ENCODE results near the gene HSF4.

HSF4 gene

DNA sequence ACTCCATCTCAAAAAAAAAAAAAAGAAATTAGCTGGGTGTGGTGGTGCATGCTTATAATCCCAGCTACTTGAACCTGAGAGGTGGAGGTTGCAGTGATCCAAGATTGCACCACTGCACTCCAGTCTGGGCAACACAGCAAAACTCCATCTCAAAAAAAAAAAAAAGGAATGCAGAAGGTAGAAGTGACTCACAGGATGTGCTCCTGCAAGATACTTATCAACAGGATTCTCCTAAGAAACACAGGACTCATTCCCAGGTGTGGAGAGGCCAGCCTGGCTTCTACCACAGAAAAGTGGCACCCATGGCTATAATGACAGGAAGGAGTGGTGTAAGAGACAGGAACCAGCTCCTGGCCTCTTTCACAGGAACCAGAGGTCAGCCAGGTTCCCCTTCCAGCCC, 48.2 kb downstream of the HSF4 start:
- TF ChIP-seq, protein P1, sequence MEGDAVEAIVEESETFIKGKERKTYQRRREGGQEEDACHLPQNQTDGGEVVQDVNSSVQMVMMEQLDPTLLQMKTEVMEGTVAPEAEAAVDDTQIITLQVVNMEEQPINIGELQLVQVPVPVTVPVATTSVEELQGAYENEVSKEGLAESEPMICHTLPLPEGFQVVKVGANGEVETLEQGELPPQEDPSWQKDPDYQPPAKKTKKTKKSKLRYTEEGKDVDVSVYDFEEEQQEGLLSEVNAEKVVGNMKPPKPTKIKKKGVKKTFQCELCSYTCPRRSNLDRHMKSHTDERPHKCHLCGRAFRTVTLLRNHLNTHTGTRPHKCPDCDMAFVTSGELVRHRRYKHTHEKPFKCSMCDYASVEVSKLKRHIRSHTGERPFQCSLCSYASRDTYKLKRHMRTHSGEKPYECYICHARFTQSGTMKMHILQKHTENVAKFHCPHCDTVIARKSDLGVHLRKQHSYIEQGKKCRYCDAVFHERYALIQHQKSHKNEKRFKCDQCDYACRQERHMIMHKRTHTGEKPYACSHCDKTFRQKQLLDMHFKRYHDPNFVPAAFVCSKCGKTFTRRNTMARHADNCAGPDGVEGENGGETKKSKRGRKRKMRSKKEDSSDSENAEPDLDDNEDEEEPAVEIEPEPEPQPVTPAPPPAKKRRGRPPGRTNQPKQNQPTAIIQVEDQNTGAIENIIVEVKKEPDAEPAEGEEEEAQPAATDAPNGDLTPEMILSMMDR (IDR thresholded peaks at IDR 0.05; ENCODE audit: insufficient read depth, low read length, missing control alignments), result no peak
- CTCF ChIA-PET, result interaction anchor here (0.6 to 10.5 kb wide), 4 partner anchors 14 to 46 kb away, joined by 3 to 83 read pairs (median 3); partner anchors contain the start of genes E2F4, ELMO3 and TMEM208
- no peak for DNase-seq (ENCODE audit: low read depth, low spot score)
- POLR2A ChIA-PET, result no interaction called here
- H3K4me3 ChIP-seq (ENCODE audit: low read depth, low read length), result no peak overlapping the region

DNA sequence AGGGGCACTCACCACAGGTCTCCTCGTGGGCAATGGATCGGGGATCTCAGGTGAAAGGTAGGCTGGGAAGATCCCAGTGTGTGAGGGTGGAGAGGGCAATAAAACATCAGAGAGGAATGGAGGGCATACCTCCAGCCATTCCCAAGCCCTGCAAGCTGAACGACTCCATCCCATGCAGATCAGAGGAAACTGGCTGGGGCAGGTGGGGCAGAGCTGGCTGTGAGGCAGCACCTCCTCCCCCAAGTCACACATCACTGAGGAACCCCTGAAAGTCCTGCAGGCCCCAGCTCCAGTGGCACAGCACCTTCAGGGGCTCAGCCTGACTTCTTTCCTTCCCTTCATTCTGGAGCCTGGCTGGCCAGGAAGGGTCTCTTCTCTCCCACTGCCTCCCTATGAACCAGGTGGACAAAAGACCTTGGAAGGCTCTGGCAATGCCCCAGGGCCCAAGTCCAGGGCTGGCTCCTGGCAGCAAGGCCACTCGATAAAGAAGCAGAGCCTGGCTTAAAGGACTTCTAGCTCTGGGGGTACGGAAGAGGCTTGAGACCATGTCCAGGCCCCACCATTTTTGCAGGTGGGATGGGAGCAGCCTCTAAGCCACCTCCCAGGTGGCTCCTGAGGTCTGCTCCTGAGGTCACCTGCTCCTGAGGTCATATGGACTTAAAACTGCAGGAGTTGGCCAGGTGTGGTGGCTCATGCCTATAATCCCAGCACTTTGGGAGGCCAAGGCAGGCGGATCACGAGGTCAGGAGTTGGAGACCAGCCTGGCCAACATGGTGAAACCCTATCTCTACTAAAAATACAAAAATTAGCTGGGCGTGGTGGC, 48.9 kb downstream of the HSF4 start:
- POLR2A ChIA-PET, result no interaction called here
- no peak for DNase-seq (ENCODE audit: low read depth, low spot score)
- TF ChIP-seq, protein P1 (IDR thresholded peaks at IDR 0.05; ENCODE audit: insufficient read depth, low read length, missing control alignments), result no peak
- CTCF ChIA-PET, result interaction anchor here (0.6 to 10.5 kb wide), 6 partner anchors 10 to 45 kb away, joined by 3 to 83 read pairs (median 3); partner anchors contain the start of genes E2F4, ELMO3 and TMEM208
- H3K4me3 ChIP-seq (ENCODE audit: low read depth, low read length), result no peak overlapping the region

DNA sequence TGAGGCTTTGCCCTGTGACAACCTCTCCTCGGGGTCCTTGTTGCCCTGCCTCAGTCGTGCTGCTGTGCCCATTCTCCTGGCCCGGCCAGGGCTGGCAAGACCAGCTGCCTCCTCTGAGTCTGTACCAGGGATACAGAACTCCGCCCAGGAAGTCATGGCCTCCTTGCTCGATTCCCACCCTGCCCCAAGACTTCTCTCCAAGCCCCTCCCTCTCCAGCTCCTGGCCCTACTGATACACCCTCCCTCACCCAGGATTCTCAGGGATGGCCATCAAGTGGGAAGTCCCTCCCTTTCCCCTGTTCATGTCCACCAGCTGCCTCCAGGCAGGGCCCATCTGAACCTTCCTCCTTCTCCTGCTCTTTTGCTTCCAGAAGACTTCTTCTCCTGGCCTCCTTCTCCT, 51.2 kb downstream of the HSF4 start:
- CTCF ChIA-PET, result interaction anchor here (10.5 kb wide), 1 partner anchor 19 kb away, joined by 83 read pairs; the partner anchor contains the start of genes E2F4 and ELMO3
- H3K4me3 ChIP-seq (ENCODE audit: low read depth, low read length), result no peak overlapping the region
- POLR2A ChIA-PET, result no interaction called here
- DNase-seq (ENCODE audit: low read depth, low spot score), result no peak
- TF ChIP-seq, protein P1 (IDR thresholded peaks at IDR 0.05; ENCODE audit: insufficient read depth, low read length, missing control alignments), result no peak

DNA sequence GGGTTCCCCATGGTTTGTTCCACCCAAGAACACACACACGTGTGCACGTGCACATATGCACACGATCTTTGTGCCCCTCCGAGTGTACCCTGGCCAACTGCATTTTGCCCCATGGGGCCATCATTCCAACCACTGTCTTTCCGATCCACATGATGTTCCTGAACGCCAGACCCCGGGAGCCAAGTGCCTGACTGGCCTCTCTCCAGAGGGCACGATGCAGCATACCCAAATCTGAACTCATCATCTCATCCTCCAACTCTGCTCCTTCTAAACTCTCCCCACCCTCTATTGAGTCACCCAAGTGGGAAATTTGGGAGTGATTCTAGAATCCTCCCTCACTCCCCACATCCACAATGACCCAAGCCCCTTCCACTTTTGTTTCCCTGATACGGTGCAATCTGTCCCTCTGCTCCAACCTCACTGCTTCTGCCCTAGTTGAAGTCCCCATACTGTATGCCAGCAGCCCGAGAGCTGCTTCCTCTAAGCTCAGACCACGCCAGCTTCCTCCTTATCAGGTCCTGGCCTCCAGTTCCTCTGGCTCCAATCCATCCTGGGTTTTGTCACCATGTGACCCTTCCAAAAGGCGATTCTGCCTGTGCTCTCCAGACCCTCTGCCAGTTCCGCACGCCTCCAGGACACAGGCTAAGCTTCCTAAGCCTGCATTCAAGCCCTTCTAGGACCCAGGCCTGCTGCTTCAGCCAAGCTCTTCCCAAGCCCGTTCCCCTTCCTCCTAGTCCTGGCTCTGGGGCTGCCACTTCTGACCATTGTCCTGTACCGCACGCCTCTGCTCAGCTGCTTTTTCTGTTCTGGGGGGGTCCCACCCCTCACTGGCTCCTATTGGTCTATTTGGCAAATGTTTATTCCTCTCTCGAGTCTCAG, 52.3 kb downstream of the HSF4 start:
- CTCF ChIA-PET, result no interaction called here
- no peak overlapping the region for H3K4me3 ChIP-seq (ENCODE audit: low read depth, low read length)
- TF ChIP-seq, protein P1 (IDR thresholded peaks at IDR 0.05; ENCODE audit: insufficient read depth, low read length, missing control alignments), result no peak
- no peak for DNase-seq (ENCODE audit: low read depth, low spot score)
- POLR2A ChIA-PET, result interaction anchor here (0.9 kb wide), 1 partner anchor 9 kb away, joined by 3 read pairs; no protein-coding TSS in a partner anchor

Measured in AG04449 (cell line).